GM23338 (cell line): ENCODE measurements around the gene SVIL. TPM values are rescaled to one million over a fixed set of nuclear protein-coding genes. Genes with fewer than 3 reads are reported as not detected.

Source experiments
- ATAC-seq: fragments of 200-7000 bp; cut with Tn5 transposase; 3 replicates; pipeline ENCODE4 v1.9.1; 2020
- DNase-seq: peaks from one replicate; pipeline ENCODE4 v3.0.0-alpha.2; 2015; ENCODE audit warnings: low spot score
- H2AFZ ChIP-seq: fragments of 200-600 bp; sonication (generic); 2 replicates; pipeline ENCODE4 v1.8.0; 2016; ENCODE audit warnings: antibody characterized with exemption, mild to moderate bottlenecking, moderate library complexity
- H3F3A ChIP-seq: fragments of 200-600 bp; sonication (generic); replicated peaks from 2 replicates; pipeline ENCODE4 v1.8.0; 2017; ENCODE audit warnings: antibody characterized with exemption, mixed run types, low read depth
- H3K27ac ChIP-seq: fragments of 200-600 bp; sonication (generic); 2 replicates; pipeline ENCODE4 v1.6.1; 2016; ENCODE audit warnings: low read depth
- H3K27me3 ChIP-seq: fragments of 200-600 bp; sonication (generic); 2 replicates; pipeline ENCODE4 v1.8.0; 2016; ENCODE audit warnings: mild to moderate bottlenecking, mixed run types, moderate library complexity; ENCODE audit not compliant: insufficient read depth
- H3K36me3 ChIP-seq: fragments of 200-600 bp; sonication (generic); 2 replicates; pipeline ENCODE4 v1.8.0; 2016; ENCODE audit warnings: mild to moderate bottlenecking; ENCODE audit not compliant: insufficient read depth
- H3K4me1 ChIP-seq: fragments of 200-600 bp; sonication (generic); 2 replicates; pipeline ENCODE4 v1.8.0; 2016; ENCODE audit warnings: mild to moderate bottlenecking, moderate library complexity; ENCODE audit not compliant: insufficient read depth
- H3K4me2 ChIP-seq: fragments of 200-600 bp; sonication (generic); 2 replicates; pipeline ENCODE4 v1.7.1; 2017; ENCODE audit warnings: mixed run types
- H3K4me3 ChIP-seq: fragments of 200-600 bp; sonication (generic); 2 replicates; pipeline ENCODE4 v1.6.1; 2016; ENCODE audit warnings: mixed run types
- H3K79me2 ChIP-seq: fragments of 200-600 bp; sonication (generic); replicated peaks from 2 replicates; pipeline ENCODE4 v1.8.0; 2017; ENCODE audit warnings: mild to moderate bottlenecking; ENCODE audit not compliant: insufficient read depth
- H3K9me2 ChIP-seq: fragments of 200-600 bp; sonication (generic); 2 replicates; pipeline ENCODE4 v1.8.0; 2017; ENCODE audit not compliant: insufficient read depth
- H4K20me1 ChIP-seq: fragments of 200-600 bp; sonication (generic); replicated peaks from 2 replicates; pipeline ENCODE4 v1.8.0; 2017; ENCODE audit warnings: mild to moderate bottlenecking; ENCODE audit not compliant: insufficient read depth
- H3K27ac Mint-ChIP-seq: 2 replicates; pipeline ENCODE4 v1.8.0; 2020; ENCODE audit warnings: inconsistent platforms, mild to moderate bottlenecking, moderate library complexity, mixed read lengths
- H3K27me3 Mint-ChIP-seq: 3 replicates; pipeline ENCODE4 v1.8.0; 2022; ENCODE audit warnings: low read depth, mild to moderate bottlenecking, moderate library complexity, mixed read lengths, inconsistent platforms; ENCODE audit not compliant: insufficient read depth, poor library complexity
- H3K36me3 Mint-ChIP-seq: 3 replicates; pipeline ENCODE4 v1.8.0; 2021; ENCODE audit warnings: low read depth, mild to moderate bottlenecking, inconsistent platforms, moderate library complexity, mixed read lengths
- H3K4me1 Mint-ChIP-seq: 3 replicates; pipeline ENCODE4 v1.8.0; 2020; ENCODE audit warnings: mild to moderate bottlenecking, inconsistent platforms, mixed read lengths
- H3K4me3 Mint-ChIP-seq: 3 replicates; pipeline ENCODE4 v1.8.0; 2021; ENCODE audit warnings: moderate library complexity, mild to moderate bottlenecking, inconsistent platforms, mixed read lengths
- H3K9me3 Mint-ChIP-seq: 3 replicates; pipeline ENCODE4 v1.8.0; 2020; ENCODE audit warnings: moderate library complexity, mild to moderate bottlenecking, inconsistent platforms, mixed read lengths
- CREB1 ChIP-seq: fragments of 250-450 bp; sonication (Bioruptor Pico); IDR thresholded peaks from 2 replicates; pipeline ENCODE4 v1.5.0; 2020; ENCODE audit warnings: low read depth, mild to moderate bottlenecking, moderate library complexity
- CTCF ChIP-seq, 2 experiments: fragments of 200-600 bp in 1 of 2; sonication (generic) in 1 of 2; conservative IDR thresholded peaks; 2 replicates each; pipeline versions ENCODE4 v1.5.1 to v1.6.1; 2016 to 2017; ENCODE audit warnings: antibody characterized with exemption in 2 of 2, low read depth in 2 of 2, mild to moderate bottlenecking in 2 of 2, moderate library complexity in 1 of 2
- ETS1 ChIP-seq: IDR thresholded peaks from 2 replicates; pipeline ENCODE4 v1.6.1; 2016; ENCODE audit warnings: antibody characterized with exemption
- EZH2 ChIP-seq: fragments of 200-600 bp; sonication (generic); IDR thresholded peaks from one replicate; pipeline ENCODE4 v1.8.0; 2017; ENCODE audit warnings: antibody characterized with exemption, mild to moderate bottlenecking, low read depth; ENCODE audit not compliant: unreplicated experiment
- EZH2phosphoT487 ChIP-seq: fragments of 200-600 bp; sonication (generic); IDR thresholded peaks from one replicate; pipeline ENCODE4 v1.8.1; 2018; ENCODE audit warnings: antibody characterized with exemption; ENCODE audit not compliant: unreplicated experiment
- JUNB ChIP-seq: IDR thresholded peaks from one replicate; pipeline ENCODE4 v1.6.1; 2016; ENCODE audit warnings: antibody characterized with exemption; ENCODE audit not compliant: unreplicated experiment
- NANOG ChIP-seq: IDR thresholded peaks from 2 replicates; pipeline ENCODE4 v1.6.1; 2016; ENCODE audit warnings: antibody characterized with exemption, borderline replicate concordance
- POLR2AphosphoS5 ChIP-seq: IDR thresholded peaks from 2 replicates; pipeline ENCODE4 v1.6.1; 2016; ENCODE audit warnings: antibody characterized with exemption, low read depth
- REST ChIP-seq: IDR thresholded peaks from one replicate; pipeline ENCODE4 v1.6.1; 2018; ENCODE audit warnings: antibody characterized with exemption; ENCODE audit not compliant: unreplicated experiment
- ZNF114 ChIP-seq: fragments of 250-450 bp; sonication (Bioruptor Pico); IDR thresholded peaks from 2 replicates; pipeline ENCODE4 v1.5.0; 2020; ENCODE audit warnings: mild to moderate bottlenecking, moderate library complexity
- ZNF331 ChIP-seq: fragments of 250-450 bp; sonication (Bioruptor Pico); IDR thresholded peaks from 2 replicates; pipeline ENCODE4 v1.5.0; 2020; ENCODE audit warnings: low read depth, mild to moderate bottlenecking, moderate library complexity
- ZNF462 ChIP-seq: fragments of 250-450 bp; sonication (Bioruptor Pico); IDR thresholded peaks from 2 replicates; pipeline ENCODE4 v1.5.0; 2020; ENCODE audit warnings: mild to moderate bottlenecking, moderate library complexity
- polyA plus RNA-seq: library from polyadenylated mRNA; unstranded; fragments of >200 nt; fragmentation: Nextera tagmentation; extraction: Ambion mirVana; gene quantifications from 2 replicates; pipeline ENCODE4 v1.2.1, GENCODE V29; 2016
- total RNA-seq: library from RNA; depleted of rRNA; stranded (reverse); fragments of >200 nt; shearing (Covaris generic); gene quantifications from 2 replicates; pipeline ENCODE4 v1.2.3, GENCODE V29; 2014

Gene SVIL
- total and polyA plus RNA-seq, 2 experiments from 2014 or later = 8.8 to 34.9 TPM

- no peak for DNase-seq
- peaks cover 6% of the 10 kb centered on the region for H3K9me3 Mint-ChIP-seq
Observed at GRCh38 chr10:29648983-29649268, 14.2 kb upstream of the SVIL start.

More at GRCh38 chr10:29648983-29649268, 14.2 kb upstream of the SVIL start:
- Histone ChIP-seq H3K4me2 (no peak overlapping the region), H3K4me3 (no peak overlapping the region), H2AFZ (no peak overlapping the region), H4K20me1 (no peaks in the 10 kb centered on the region), H3K4me1 (no peaks in the 10 kb centered on the region; the same call in 1 of the 2 replicates), H3K27ac (no peak overlapping the region), H3K36me3 (no peaks in the 10 kb centered on the region), H3K79me2 (peaks cover 4% of the 10 kb centered on the region; the same call in 1 of the 2 replicates), H3K27me3 (no peaks in the 10 kb centered on the region), H3F3A (no peaks in the 10 kb centered on the region), H3K9me2 (no peaks in the 10 kb centered on the region)
- Mint-ChIP-seq H3K27ac (no peak overlapping the region; the same call in 1 of the 2 replicates), H3K4me1 (peaks cover 19% of the 10 kb centered on the region), H3K4me3 (no peak overlapping the region), H3K27me3 (no peaks in the 10 kb centered on the region), H3K36me3 (peaks cover 13% of the 10 kb centered on the region)
- no peak for ATAC-seq
- TF ChIP-seq CREB1 (CRISPR knock-in tag) (no peak), ZNF462 (CRISPR knock-in tag) (no peak), NANOG (no peak), CTCF (conservative IDR thresholded peaks at IDR 0.05; ENCODE audit: low read depth in 2 of 2) (no peak), ZNF114 (no peak), POLR2AphosphoS5 (no peak), EZH2phosphoT487 (no peak), ZNF331 (CRISPR knock-in tag) (no peak), ETS1 (no peak), REST (no peak), JUNB (no peak), EZH2 (no peak)
